Raji (cell line): ENCODE data around the gene AFMID.

Experiments
- POLR2A ChIP-seq: IDR thresholded peaks from 2 replicates; pipeline ENCODE4 v1.6.1; 2011; ENCODE audit warnings: low read depth, low read length, control low read depth; ENCODE audit not compliant: insufficient read depth

AFMID gene

DNA sequence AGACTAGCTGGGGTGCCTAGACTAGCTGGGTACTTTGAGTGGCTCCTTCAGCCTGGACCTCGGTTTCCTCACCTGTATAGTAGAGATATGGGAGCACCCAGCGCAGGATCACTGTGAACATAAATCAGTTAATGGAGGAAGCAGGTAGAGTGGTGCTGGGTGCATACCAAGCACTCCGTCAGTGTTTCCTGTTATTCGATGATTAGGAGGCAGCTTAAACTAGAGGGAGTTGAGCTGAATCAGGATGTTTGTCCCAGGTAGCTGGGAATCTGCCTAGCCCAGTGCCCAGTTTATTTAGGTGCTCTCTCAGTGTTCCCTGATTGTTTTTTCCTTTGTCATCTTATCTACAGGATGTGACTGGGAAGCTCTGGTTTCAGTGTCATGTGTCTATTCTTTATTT lies 35.9 kb downstream of the AFMID start:
- TF ChIP-seq POLR2A = no peak

DNA sequence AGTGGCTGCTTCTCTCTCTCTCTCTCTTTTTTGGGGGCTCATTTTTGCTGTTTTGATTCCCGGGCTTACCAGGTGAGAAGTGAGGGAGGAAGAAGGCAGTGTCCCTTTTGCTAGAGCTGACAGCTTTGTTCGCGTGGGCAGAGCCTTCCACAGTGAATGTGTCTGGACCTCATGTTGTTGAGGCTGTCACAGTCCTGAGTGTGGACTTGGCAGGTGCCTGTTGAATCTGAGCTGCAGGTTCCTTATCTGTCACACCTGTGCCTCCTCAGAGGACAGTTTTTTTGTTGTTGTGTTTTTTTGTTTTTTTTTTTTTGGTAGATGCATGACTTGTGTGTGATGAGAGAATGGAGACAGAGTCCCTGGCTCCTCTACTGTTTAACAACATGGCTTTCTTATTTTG lies 36.6 kb downstream of the AFMID start:
- no peak for TF ChIP-seq POLR2A

- no peak for TF ChIP-seq POLR2A
Observed at GRCh38 chr17:78224231-78225087, 37.3 kb downstream of the AFMID start.

DNA sequence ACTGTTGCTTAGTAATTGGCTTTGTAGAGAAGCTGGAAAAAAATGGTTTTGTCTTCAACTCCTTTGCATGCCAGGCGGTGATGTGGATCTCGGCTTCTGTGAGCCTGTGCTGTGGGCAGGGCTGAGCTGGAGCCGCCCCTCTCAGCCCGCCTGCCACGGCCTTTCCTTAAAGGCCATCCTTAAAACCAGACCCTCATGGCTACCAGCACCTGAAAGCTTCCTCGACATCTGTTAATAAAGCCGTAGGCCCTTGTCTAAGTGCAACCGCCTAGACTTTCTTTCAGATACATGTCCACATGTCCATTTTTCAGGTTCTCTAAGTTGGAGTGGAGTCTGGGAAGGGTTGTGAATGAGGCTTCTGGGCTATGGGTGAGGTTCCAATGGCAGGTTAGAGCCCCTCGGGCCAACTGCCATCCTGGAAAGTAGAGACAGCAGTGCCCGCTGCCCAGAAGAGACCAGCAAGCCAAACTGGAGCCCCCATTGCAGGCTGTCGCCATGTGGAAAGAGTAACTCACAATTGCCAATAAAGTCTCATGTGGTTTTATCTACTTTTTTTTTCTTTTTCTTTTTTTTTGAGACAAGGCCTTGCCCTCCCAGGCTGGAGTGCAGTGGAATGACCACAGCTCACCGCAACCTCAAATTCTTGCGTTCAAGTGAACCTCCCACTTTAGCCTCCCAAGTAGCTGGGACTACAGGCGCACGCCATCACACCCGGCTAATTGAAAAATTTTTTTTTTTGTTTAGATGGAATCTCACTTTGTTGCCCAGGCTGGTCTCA lies 38.1 kb downstream of the AFMID start:
- no peak for TF ChIP-seq POLR2A

DNA sequence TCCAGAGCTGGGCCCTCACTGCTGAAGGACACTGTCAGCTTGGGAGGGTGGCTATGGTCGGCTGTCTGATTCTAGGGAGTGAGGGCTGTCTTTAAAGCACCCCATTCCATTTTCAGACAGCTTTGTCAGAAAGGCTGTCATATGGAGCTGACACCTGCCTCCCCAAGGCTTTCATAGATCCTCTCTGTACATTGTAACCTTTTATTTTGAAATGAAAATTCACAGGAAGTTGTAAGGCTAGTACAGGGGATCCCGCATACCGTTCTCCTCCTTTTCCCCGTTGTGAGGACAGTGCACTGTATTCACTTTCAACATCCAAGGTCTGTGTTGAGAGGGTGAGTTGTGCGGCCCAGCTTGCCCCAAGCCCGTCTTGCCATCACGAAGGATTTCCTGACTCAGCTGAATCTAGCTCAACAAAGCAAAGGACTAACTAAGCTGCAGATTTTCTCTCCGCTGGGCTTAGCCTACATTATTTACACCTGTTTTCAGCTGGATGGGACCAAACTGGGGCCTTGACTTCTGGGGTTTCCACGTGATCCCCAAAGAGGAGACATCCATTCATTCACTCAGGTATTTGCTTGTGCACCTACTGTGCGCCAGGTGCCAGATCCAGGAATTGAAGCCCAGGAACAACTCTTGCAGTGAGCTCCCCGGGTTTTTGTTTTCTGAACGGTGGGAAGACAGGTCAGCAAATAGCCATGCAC lies 39.0 kb downstream of the AFMID start:
- no peak for TF ChIP-seq POLR2A

- TF ChIP-seq POLR2A = no peak
Observed at GRCh38 chr17:78226759-78227454, 39.7 kb downstream of the AFMID start.

- no peak for TF ChIP-seq POLR2A
Observed at GRCh38 chr17:78227455-78227916, 40.3 kb downstream of the AFMID start.

DNA sequence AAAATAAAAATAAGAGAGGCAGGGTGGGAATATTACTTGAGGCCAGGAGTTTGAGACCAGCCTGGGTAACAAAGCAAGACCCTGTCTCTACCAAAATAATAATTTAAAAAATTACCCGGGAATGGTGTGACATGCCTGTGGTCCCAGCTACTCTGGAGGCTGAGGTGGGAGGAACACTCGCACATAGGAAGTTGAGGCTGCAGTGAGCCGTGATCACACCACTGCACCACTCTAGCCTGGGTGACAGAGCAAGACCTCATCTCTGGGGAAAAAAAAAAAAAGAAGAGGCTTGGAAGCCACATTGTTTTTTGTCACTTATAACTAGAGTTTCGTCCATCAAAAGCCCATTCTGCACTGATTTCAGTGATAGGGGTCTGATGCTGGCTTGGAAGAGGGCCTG lies 41.0 kb downstream of the AFMID start:
- TF ChIP-seq POLR2A = no peak

- TF ChIP-seq POLR2A = no peak
Observed at GRCh38 chr17:78230252-78230962, 43.2 kb downstream of the AFMID start.

DNA sequence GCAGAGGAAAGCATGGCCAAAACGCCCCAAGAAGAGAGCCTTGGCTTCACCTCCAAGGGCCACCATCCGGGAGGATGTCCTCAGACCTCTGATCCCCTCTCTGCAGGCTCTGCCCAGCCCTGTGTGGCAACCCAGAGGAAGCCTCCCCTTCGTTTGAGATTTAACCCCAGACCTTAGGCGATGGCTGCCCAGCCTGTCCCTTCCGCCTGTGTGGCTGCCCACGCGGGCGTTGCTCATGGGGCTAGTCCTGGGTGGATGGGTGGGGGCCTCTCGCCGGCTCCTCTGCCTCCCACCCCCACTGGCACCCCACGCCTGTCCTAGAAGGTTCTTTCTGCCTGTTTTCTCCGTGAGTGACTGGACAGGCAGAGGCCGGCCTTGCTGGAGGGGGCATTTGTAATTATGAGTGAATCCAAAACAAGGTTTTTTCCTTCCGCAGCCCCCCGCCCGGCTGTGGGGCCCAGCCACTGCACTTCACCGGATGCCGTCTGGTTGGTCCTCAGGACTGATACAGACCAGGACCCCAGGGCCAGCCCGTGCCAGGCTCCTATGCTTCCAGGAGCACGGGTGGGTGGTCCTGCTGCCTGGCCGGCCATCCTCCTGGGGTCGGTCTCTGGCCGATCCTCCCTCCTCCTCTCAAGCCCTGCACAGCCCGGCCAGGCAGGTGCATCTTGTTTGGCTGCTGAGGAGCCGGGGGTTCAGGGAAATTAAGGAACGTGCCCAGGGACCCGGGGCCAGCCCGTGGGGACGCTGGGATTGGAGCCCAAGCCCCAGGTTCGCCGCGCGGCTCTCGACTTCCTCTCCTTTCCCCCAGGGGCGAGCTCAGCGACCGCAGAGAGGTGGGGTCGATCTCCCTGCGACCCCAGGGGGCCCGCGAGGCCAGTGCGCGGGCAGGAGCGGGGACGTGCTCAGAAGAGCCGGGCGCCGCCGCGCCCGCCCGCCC lies 44.1 kb downstream of the AFMID start, which contains the start of gene TMEM235:
Gene TMEM235 (plus strand): TSS at position 636 of the 940 bp plus-strand sequence. CDS start 393 bp downstream, outside the sequence.
- no peak for TF ChIP-seq POLR2A

GRCh38 chr17:78231991-78232858 lies 45.1 kb downstream of the AFMID start:
- no peak for TF ChIP-seq POLR2A

DNA sequence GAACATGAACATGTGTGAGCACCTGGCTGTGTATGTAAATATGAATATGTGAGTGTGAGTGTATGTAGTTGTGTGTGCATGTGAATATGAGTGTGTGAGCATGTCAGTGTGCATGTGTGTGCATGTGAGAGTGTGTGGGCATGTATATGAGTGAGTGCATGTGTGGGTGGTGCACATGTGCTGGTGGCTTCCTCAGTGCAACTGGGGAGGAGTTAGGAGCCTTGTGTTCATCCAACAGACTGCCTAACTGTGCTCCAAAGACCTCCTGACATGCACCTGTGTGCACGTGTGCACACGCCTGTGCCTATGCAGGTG lies 45.7 kb downstream of the AFMID start:
- TF ChIP-seq POLR2A = no peak

DNA sequence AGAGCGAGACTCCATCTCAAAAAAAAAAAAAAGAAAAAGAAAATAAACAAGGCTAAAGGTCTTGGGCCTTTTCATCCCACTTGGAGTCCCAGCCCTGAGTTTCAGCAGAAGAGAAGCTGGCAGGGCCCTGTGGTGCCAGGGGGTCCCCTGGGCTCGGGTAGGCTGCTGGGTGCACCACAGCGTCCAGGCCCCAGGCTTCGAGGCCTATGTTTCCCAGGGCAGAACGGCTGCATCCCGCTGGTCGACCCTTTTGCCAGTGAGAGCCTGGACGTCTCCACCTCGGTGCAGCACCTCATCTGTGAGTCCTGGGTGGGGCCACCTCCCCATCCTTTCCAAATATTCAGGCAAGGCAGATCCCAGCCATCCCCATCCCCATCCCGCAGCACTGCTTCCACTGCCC lies 46.5 kb downstream of the AFMID start:
- TF ChIP-seq POLR2A = no peak
